Duodenal mucosa (tissue), 2 donors: ENCODE data around the gene ATAD3A.

Experiments
- H3K27ac ChIP-seq: one replicate; pipeline ENCODE4 v1.7.0; 2013; ENCODE audit warnings: low read depth, low read length
- H3K27me3 ChIP-seq, 2 donors: one replicate each; pipeline ENCODE4 v1.7.0; 2013; ENCODE audit warnings: low read length in 2 of 2, control low read depth in 1 of 2; ENCODE audit not compliant: insufficient read depth in 2 of 2, control insufficient read depth in 1 of 2
- H3K36me3 ChIP-seq, 2 donors: one replicate each; pipeline ENCODE4 v1.7.0; 2013; ENCODE audit warnings: low read length in 2 of 2, control low read depth in 1 of 2; ENCODE audit not compliant: insufficient read depth in 2 of 2, control insufficient read depth in 1 of 2
- H3K4me1 ChIP-seq, 2 donors: one replicate each; pipeline ENCODE4 v1.7.0; 2013; ENCODE audit warnings: low read length in 2 of 2, control low read depth in 1 of 2; ENCODE audit not compliant: insufficient read depth in 2 of 2, control insufficient read depth in 1 of 2
- H3K4me3 ChIP-seq, 2 donors: one replicate each; pipeline ENCODE4 v1.7.0; 2013; ENCODE audit warnings: low read length in 2 of 2, low read depth in 1 of 2
- H3K9ac ChIP-seq, 2 donors: one replicate each; pipeline ENCODE4 v1.7.0; 2013; ENCODE audit warnings: low read length in 2 of 2, low read depth in 1 of 2
- H3K9me3 ChIP-seq, 2 donors: one replicate each; pipeline ENCODE4 v1.7.0; 2013; ENCODE audit warnings: low read length in 2 of 2, control low read depth in 1 of 2; ENCODE audit not compliant: control insufficient read depth in 1 of 2

The ATAD3A gene

GRCh38 chr1:1564268-1564667, 52.3 kb downstream of the ATAD3A start:
- no peak overlapping the region for H3K9ac ChIP-seq
- H3K36me3 ChIP-seq: peaks cover 42 to 59% of the 10 kb centered on the region in 2 donors
- no peaks in the 10 kb centered on the region for H3K9me3 ChIP-seq
- H3K27me3 ChIP-seq: no peaks in the 10 kb centered on the region
- H3K27ac ChIP-seq: no peak overlapping the region
- H3K4me3 ChIP-seq: no peak overlapping the region
- H3K4me1 ChIP-seq: peaks cover 0 to 4% of the 10 kb centered on the region in 2 donors

GRCh38 chr1:1565340-1565739, 53.4 kb downstream of the ATAD3A start:
- no peak overlapping the region for H3K4me3 ChIP-seq
- H3K27ac ChIP-seq: no peak overlapping the region
- no peaks in the 10 kb centered on the region for H3K27me3 ChIP-seq
- H3K4me1 ChIP-seq: peaks cover 4 to 5% of the 10 kb centered on the region in 2 donors
- no peak overlapping the region for H3K9ac ChIP-seq
- no peaks in the 10 kb centered on the region for H3K9me3 ChIP-seq
- H3K36me3 ChIP-seq: peaks cover 44 to 60% of the 10 kb centered on the region in 2 donors

- Histone ChIP-seq H3K4me3 (no peak overlapping the region), H3K4me1 (peaks cover 4 to 5% of the 10 kb centered on the region in 2 donors), H3K9me3 (no peaks in the 10 kb centered on the region), H3K27ac (no peak overlapping the region), H3K27me3 (no peaks in the 10 kb centered on the region), H3K9ac (no peak overlapping the region), H3K36me3 (peaks cover 35 to 57% of the 10 kb centered on the region in 2 donors)
Observed at GRCh38 chr1:1567152-1567875, 55.4 kb downstream of the ATAD3A start.

GRCh38 chr1:1567891-1568291, 55.9 kb downstream of the ATAD3A start:
- Histone ChIP-seq H3K4me1 (peaks cover 5 to 9% of the 10 kb centered on the region in 2 donors), H3K36me3 (peaks cover 29 to 51% of the 10 kb centered on the region in 2 donors), H3K9me3 (no peaks in the 10 kb centered on the region), H3K4me3 (no peak overlapping the region), H3K27me3 (no peaks in the 10 kb centered on the region), H3K9ac (no peak overlapping the region), H3K27ac (no peak overlapping the region)

- Histone ChIP-seq H3K9me3 (no peaks in the 10 kb centered on the region), H3K27me3 (no peaks in the 10 kb centered on the region), H3K36me3 (peaks cover 20 to 36% of the 10 kb centered on the region in 2 donors), H3K27ac (no peak overlapping the region), H3K4me3 (no peak overlapping the region), H3K9ac (no peak overlapping the region), H3K4me1 (peaks cover 5 to 16% of the 10 kb centered on the region in 2 donors)
Observed at GRCh38 chr1:1569341-1569740, 57.4 kb downstream of the ATAD3A start.

GRCh38 chr1:1573843-1574720, 62.1 kb downstream of the ATAD3A start:
- Histone ChIP-seq H3K4me3 (peak overlapping the region; percentile 98), H3K9ac (peak overlapping the region; percentile 96 to 100), H3K4me1 (peaks cover 17 to 46% of the 10 kb centered on the region in 2 donors), H3K9me3 (no peaks in the 10 kb centered on the region), H3K36me3 (peaks cover 3 to 18% of the 10 kb centered on the region in 2 donors), H3K27ac (peak overlapping the region; percentile 99), H3K27me3 (no peaks in the 10 kb centered on the region)

- peak within 1 kb of the TSS; percentile 98 to 100 for H3K9ac ChIP-seq
- no peaks in the 10 kb centered on the region for H3K9me3 ChIP-seq
- H3K36me3 ChIP-seq: peaks cover 0 to 13% of the 10 kb centered on the region in 2 donors
- H3K4me1 ChIP-seq: peaks cover 16 to 47% of the 10 kb centered on the region in 2 donors
- H3K4me3 ChIP-seq: peak within 1 kb of the TSS; percentile 98
- H3K27ac ChIP-seq: peak within 1 kb of the TSS; percentile 99
- no peaks in the 10 kb centered on the region for H3K27me3 ChIP-seq
Observed at GRCh38 chr1:1574721-1575537, 63.0 kb downstream of the ATAD3A start, which contains the start of gene SSU72. TSS of gene SSU72 (minus strand) at chr1:1574863. CDS start at chr1:1574557, 306 bp downstream.

GRCh38 chr1:1577367-1578011, 65.5 kb downstream of the ATAD3A start:
- peak overlapping the region; percentile 30 for H3K27ac ChIP-seq
- H3K4me3 ChIP-seq: peak overlapping the region in 1 of 2 donors; percentile 28
- H3K9me3 ChIP-seq: no peaks in the 10 kb centered on the region
- H3K27me3 ChIP-seq: no peaks in the 10 kb centered on the region
- H3K4me1 ChIP-seq: peaks cover 11 to 46% of the 10 kb centered on the region in 2 donors
- no peaks in the 10 kb centered on the region for H3K36me3 ChIP-seq
- peak overlapping the region in 1 of 2 donors; percentile 1 for H3K9ac ChIP-seq

GRCh38 chr1:1578371-1578940, 66.5 kb downstream of the ATAD3A start:
- Histone ChIP-seq H3K27me3 (no peaks in the 10 kb centered on the region), H3K4me1 (peaks cover 11 to 38% of the 10 kb centered on the region in 2 donors), H3K36me3 (no peaks in the 10 kb centered on the region), H3K27ac (no peak overlapping the region), H3K4me3 (no peak overlapping the region), H3K9me3 (no peaks in the 10 kb centered on the region), H3K9ac (no peak overlapping the region)
